Thyroid gland (tissue), 4 donors: ENCODE measurements around the gene RYR3.

Experiments used
- CTCF ChIP-seq, 6 experiments: fragments of 200-600 bp in 3 of 6; fragments of 450-650 bp in 3 of 6; sonication (generic) in 3 of 6; IDR thresholded peaks; one replicate each; pipeline ENCODE4 v1.5.1; 2016 to 2019; ENCODE audit warnings: antibody characterized with exemption in 6 of 6, mild to moderate bottlenecking in 2 of 6, inconsistent platforms in 1 of 6, moderate library complexity in 1 of 6
- POLR2A ChIP-seq, 2 donors: fragments of 450-650 bp; IDR thresholded peaks; one replicate each; pipeline ENCODE4 v1.6.1; 2017; ENCODE audit warnings: antibody characterized with exemption in 2 of 2, mild to moderate bottlenecking in 2 of 2, moderate library complexity in 1 of 2

DNA sequence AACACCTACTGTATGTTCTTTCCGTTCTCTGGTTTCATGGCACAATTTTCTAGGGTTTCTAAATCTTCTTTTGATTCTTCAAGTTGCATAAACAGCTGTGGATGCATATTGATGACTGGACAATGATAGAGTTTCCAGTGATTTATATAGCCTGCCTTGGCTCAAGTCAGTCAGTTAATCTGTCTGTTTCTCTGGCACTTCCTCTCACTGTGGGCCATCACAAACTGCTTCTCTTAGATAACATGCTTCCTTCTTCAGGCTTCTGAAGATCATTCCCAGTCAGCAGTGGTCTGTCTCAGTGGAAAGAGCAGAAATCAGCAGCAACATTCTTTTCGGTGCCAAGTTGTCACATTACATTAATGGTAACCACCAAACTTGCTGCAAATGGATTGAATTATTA lies 207.2 kb downstream of the RYR3 start:
- TF ChIP-seq CTCF (IDR thresholded peaks at IDR 0.05), result no peak
- no peak for TF ChIP-seq POLR2A (IDR thresholded peaks at IDR 0.05)
